WTC11 (cell line): ENCODE results near the gene APOL3. TPM values are rescaled to one million over a fixed set of nuclear protein-coding genes. Genes with fewer than 3 reads are reported as not detected.

Experiments
- ATAC-seq: fragments of 200-7000 bp; cut with Tn5 transposase; 2 replicates; pipeline ENCODE4 v1.10.0; 2021; ENCODE audit warnings: mild to moderate bottlenecking, moderate library complexity
- CTCF ChIA-PET: fragments of 300-600 bp; sonication (Branson Sonifier 250); formaldehyde crosslinking; loops from one replicate; lab custom pipeline; 2021; ENCODE audit warnings: antibody characterized with exemption; lab: Charles Lee
- POLR2A ChIA-PET: fragments of 350-600 bp; sonication (Branson Sonifier 250); formaldehyde crosslinking; loops from one replicate; lab custom pipeline; 2021; ENCODE audit warnings: antibody characterized with exemption; lab: Charles Lee
- DNase-seq: peaks from one replicate; pipeline ENCODE4 v3.0.0; 2021; ENCODE audit warnings: low spot score
- H3K27ac Mint-ChIP-seq: 2 replicates; pipeline ENCODE4 v1.8.0; 2021; ENCODE audit warnings: mixed read lengths
- H3K27me3 Mint-ChIP-seq: 2 replicates; pipeline ENCODE4 v1.8.0; 2021; ENCODE audit warnings: low read depth, mild to moderate bottlenecking, moderate library complexity, mixed read lengths
- H3K36me3 Mint-ChIP-seq: 2 replicates; pipeline ENCODE4 v1.8.0; 2021; ENCODE audit warnings: mixed read lengths
- H3K4me1 Mint-ChIP-seq: 2 replicates; pipeline ENCODE4 v1.8.0; 2022; ENCODE audit warnings: mixed read lengths
- H3K4me3 Mint-ChIP-seq: 2 replicates; pipeline ENCODE4 v1.8.0; 2021; ENCODE audit warnings: mild to moderate bottlenecking, moderate library complexity, mixed read lengths
- H3K9me3 Mint-ChIP-seq: 2 replicates; pipeline ENCODE4 v1.8.0; 2021; ENCODE audit warnings: mixed read lengths
- CDX4 ChIP-seq: fragments of 250-450 bp; sonication (Bioruptor Pico); IDR thresholded peaks from 2 replicates; pipeline ENCODE4 v1.9.0; 2021; ENCODE audit warnings: moderate library complexity, mild to moderate bottlenecking, inconsistent platforms, borderline replicate concordance
- CREM ChIP-seq: sonication (generic); formaldehyde crosslinking; IDR thresholded peaks from 2 replicates; pipeline ENCODE4 v1.8.1; 2022; ENCODE audit warnings: mild to moderate bottlenecking, missing genetic modification reagents, moderate library complexity
- E2F1 ChIP-seq: sonication (generic); formaldehyde crosslinking; IDR thresholded peaks from 2 replicates; pipeline ENCODE4 v1.8.0; 2022; ENCODE audit warnings: mild to moderate bottlenecking, missing genetic modification reagents
- E2F4 ChIP-seq: sonication (generic); formaldehyde crosslinking; IDR thresholded peaks from 2 replicates; pipeline ENCODE4 v1.8.1; 2022; ENCODE audit warnings: low read depth, mild to moderate bottlenecking, moderate library complexity, missing genetic modification reagents, borderline replicate concordance
- FOXJ3 ChIP-seq: sonication (generic); formaldehyde crosslinking; IDR thresholded peaks from 2 replicates; pipeline ENCODE4 v1.9.0; 2021; ENCODE audit warnings: missing genetic modification reagents, mild to moderate bottlenecking, borderline replicate concordance
- GTF2I ChIP-seq: fragments of 250-450 bp; sonication (Bioruptor Pico); conservative IDR thresholded peaks from 2 replicates; pipeline ENCODE4 v1.4.0; 2021; ENCODE audit warnings: mild to moderate bottlenecking
- HMGA2 ChIP-seq: fragments of 250-450 bp; sonication (Bioruptor Pico); IDR thresholded peaks from 2 replicates; pipeline ENCODE4 v1.4.0; 2021; ENCODE audit warnings: mild to moderate bottlenecking, moderate library complexity
- IRF2 ChIP-seq: sonication (generic); formaldehyde crosslinking; IDR thresholded peaks from 2 replicates; pipeline ENCODE4 v1.8.0; 2022; ENCODE audit warnings: low read depth, missing genetic modification reagents, borderline replicate concordance
- MXD4 ChIP-seq: fragments of 250-450 bp; sonication (Bioruptor Pico); IDR thresholded peaks from 2 replicates; pipeline ENCODE4 v1.8.0; 2021; ENCODE audit warnings: mild to moderate bottlenecking, moderate library complexity, borderline replicate concordance
- NR3C1 ChIP-seq: sonication (generic); formaldehyde crosslinking; conservative IDR thresholded peaks from 2 replicates; pipeline ENCODE4 v1.8.1; 2023; ENCODE audit warnings: low read depth, mild to moderate bottlenecking, missing genetic modification reagents
- TEAD4 ChIP-seq: sonication (generic); formaldehyde crosslinking; IDR thresholded peaks from 2 replicates; pipeline ENCODE4 v1.8.0; 2022; ENCODE audit warnings: mild to moderate bottlenecking, missing genetic modification reagents
- USF1 ChIP-seq: sonication (generic); formaldehyde crosslinking; IDR thresholded peaks from 2 replicates; pipeline ENCODE4 v1.8.0; 2022; ENCODE audit warnings: mild to moderate bottlenecking, missing genetic modification reagents
- ZMAT4 ChIP-seq: fragments of 250-450 bp; sonication (Bioruptor Pico); IDR thresholded peaks from 2 replicates; pipeline ENCODE4 v1.9.0; 2021; ENCODE audit warnings: mild to moderate bottlenecking
- ZNF121 ChIP-seq: sonication (generic); formaldehyde crosslinking; IDR thresholded peaks from 2 replicates; pipeline ENCODE4 v1.8.0; 2023; ENCODE audit warnings: missing genetic modification reagents
- ZNF138 ChIP-seq: sonication (generic); formaldehyde crosslinking; conservative IDR thresholded peaks from 2 replicates; pipeline ENCODE4 v1.8.1; 2022; ENCODE audit warnings: mild to moderate bottlenecking, moderate library complexity, missing genetic modification reagents
- ZNF263 ChIP-seq: sonication (generic); formaldehyde crosslinking; IDR thresholded peaks from 2 replicates; pipeline ENCODE4 v1.8.1; 2022; ENCODE audit warnings: low read depth, mild to moderate bottlenecking, moderate library complexity, missing genetic modification reagents
- ZNF396 ChIP-seq: fragments of 250-450 bp; sonication (Bioruptor Pico); IDR thresholded peaks from 2 replicates; pipeline ENCODE4 v1.8.0; 2021; ENCODE audit warnings: mild to moderate bottlenecking, moderate library complexity, borderline replicate concordance
- total RNA-seq: library from RNA; stranded (reverse); gene quantifications from 3 replicates; pipeline ENCODE4 v1.2.3, GENCODE V29; 2021
- TF ChIP-seq, protein P1 (sequence below): sonication (generic); formaldehyde crosslinking; IDR thresholded peaks from 2 replicates; pipeline ENCODE4 v1.8.0; 2022; ENCODE audit warnings: mild to moderate bottlenecking, missing genetic modification reagents
- TF ChIP-seq, protein P2 (sequence below): sonication (generic); formaldehyde crosslinking; IDR thresholded peaks from 2 replicates; pipeline ENCODE4 v1.8.1; 2022; ENCODE audit warnings: low read depth, missing genetic modification reagents, borderline replicate concordance

APOL3 gene
- total RNA-seq, 1 experiment from 2014 or later = 0.26 TPM

DNA sequence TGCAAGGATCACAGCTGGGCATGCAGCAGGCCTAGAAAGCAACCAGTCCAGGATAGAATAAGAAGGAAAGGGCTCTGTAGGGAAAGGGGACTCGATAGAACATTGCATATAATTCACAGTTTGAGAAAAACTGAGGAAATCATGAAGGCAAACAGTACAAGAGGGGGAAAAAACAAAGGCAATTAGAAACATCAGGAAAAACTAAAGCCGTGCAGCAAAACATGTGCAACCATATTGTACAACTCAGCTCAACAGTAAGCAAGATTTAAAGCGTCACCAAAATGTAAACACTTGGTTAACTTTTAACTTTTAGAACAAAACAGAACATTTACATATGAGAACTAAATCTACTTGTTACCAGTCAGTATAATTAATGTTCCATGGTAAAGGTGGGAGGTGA is 8.5 kb downstream of the APOL3 start (continued):
- TF ChIP-seq CREM (CRISPR knock-in tag) (no peak), ZNF121 (CRISPR knock-in tag) (no peak)

- Mint-ChIP-seq H3K27me3 (no peaks in the 10 kb centered on the region; the same call in 1 of the 2 replicates), H3K27ac (no peak overlapping the region), H3K36me3 (no peaks in the 10 kb centered on the region), H3K4me1 (peaks cover under 1% of the 10 kb centered on the region), H3K4me3 (no peak overlapping the region), H3K9me3 (peaks cover 9% of the 10 kb centered on the region)
- DNase-seq (no peak), ATAC-seq (no peak)
- ChIA-PET POLR2A (no interaction called here), CTCF (interaction anchor here (1.1 kb wide), 1 partner anchor 127 kb away, joined by 3 read pairs; no protein-coding TSS in a partner anchor)
- TF ChIP-seq NR3C1 (no peak), MXD4 (CRISPR knock-in tag) (no peak), CDX4 (no peak), TEAD4 (CRISPR knock-in tag) (no peak), ZNF263 (no peak), E2F4 (CRISPR knock-in tag) (no peak), ZMAT4 (no peak), ZNF396 (CRISPR knock-in tag) (no peak), ZNF138 (no peak), GTF2I (CRISPR knock-in tag) (no peak)
- TF ChIP-seq, protein P1, sequence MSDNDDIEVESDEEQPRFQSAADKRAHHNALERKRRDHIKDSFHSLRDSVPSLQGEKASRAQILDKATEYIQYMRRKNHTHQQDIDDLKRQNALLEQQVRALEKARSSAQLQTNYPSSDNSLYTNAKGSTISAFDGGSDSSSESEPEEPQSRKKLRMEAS = no peak
- TF ChIP-seq, protein P2, sequence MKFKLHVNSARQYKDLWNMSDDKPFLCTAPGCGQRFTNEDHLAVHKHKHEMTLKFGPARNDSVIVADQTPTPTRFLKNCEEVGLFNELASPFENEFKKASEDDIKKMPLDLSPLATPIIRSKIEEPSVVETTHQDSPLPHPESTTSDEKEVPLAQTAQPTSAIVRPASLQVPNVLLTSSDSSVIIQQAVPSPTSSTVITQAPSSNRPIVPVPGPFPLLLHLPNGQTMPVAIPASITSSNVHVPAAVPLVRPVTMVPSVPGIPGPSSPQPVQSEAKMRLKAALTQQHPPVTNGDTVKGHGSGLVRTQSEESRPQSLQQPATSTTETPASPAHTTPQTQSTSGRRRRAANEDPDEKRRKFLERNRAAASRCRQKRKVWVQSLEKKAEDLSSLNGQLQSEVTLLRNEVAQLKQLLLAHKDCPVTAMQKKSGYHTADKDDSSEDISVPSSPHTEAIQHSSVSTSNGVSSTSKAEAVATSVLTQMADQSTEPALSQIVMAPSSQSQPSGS (CRISPR knock-in tag) = no peak
Observed at GRCh38 chr22:36151006-36151595, 9.5 kb downstream of the APOL3 start.

DNA sequence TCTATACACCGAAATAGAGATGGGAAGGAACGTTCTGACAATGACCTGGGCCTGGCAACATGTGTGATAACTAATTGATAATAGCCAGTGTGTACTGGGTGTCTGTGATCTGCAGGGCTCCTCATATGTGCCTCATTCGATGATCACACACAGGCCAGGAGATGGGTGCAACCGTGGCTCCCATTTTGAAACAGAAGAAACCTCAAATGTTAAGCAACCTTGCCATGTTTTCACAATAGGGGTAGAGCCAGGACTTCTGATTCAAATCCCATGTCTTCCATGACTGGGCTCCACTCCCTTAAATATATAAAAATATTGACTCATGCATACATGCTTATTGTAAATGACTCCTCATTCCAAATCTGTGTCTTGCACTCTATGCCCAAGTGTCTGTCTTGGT is 11.1 kb downstream of the APOL3 start:
- Mint-ChIP-seq H3K4me1 (peaks cover 9% of the 10 kb centered on the region), H3K4me3 (no peak overlapping the region)
- no peak for DNase-seq

More for the DNA sequence above, 11.1 kb downstream of the APOL3 start:
- ChIA-PET POLR2A (no interaction called here), CTCF (no interaction called here)
- ATAC-seq = no peak
- H3K27me3 Mint-ChIP-seq = no peaks in the 10 kb centered on the region; the same call in 1 of the 2 replicates
- TF ChIP-seq FOXJ3 (CRISPR knock-in tag) = no peak
- no peak for TF ChIP-seq HMGA2 (CRISPR knock-in tag)
- no peak for TF ChIP-seq E2F1
- TF ChIP-seq USF1 (CRISPR knock-in tag) = no peak
- TF ChIP-seq IRF2 = no peak
- no peak overlapping the region for H3K27ac Mint-ChIP-seq
- H3K36me3 Mint-ChIP-seq = no peaks in the 10 kb centered on the region
- H3K9me3 Mint-ChIP-seq = peaks cover 9% of the 10 kb centered on the region
